ENCODE measurements around the gene ATAD3A.
"Not testable (repeated sequence)": the region's sequence is repeated elsewhere in the genome, so short reads cannot be mapped to it uniquely, and the experiment has no call there.

Gene ATAD3A

GRCh38 chr1:1511533-1512285 is at the start of gene ATAD3A:
Gene ATAD3A, plus strand, starts transcription at chr1:1512162. Its CDS starts 107 bp downstream, at chr1:1512269.
- peak; percentile 99 for DNase-seq

DNA sequence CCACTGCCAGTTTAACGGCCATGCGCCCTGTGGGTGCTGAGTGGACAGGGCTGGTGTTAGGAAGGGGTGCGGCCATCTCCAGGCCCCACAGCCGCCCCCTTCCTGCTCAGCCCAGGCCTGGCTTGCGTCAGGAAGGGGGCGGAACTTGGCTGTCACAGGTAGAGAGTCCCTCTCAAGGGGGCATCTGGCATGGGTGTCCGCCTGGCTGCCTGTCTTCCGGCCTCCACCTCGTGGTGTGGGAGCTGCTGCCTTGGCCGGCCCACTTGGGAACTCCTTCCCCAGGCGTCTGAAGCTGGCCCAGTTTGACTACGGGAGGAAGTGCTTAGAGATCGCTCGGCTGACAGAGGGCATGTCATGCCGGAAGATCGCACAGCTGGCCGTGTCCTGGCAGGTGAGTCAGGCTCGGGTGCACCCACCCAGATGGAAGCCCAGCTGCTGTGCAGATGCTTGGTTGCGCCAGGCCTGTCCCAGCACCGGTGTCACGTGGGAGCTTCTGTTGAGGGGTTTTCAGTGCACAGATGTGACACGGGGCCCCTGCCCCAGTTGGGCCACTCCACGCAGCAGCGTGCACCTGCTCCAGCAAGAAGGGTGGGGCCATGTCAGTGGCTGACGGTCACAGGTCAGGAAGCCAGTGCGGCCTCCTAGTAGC is 49.5 kb upstream of the ATAD3A start:
- no peak for DNase-seq

DNA sequence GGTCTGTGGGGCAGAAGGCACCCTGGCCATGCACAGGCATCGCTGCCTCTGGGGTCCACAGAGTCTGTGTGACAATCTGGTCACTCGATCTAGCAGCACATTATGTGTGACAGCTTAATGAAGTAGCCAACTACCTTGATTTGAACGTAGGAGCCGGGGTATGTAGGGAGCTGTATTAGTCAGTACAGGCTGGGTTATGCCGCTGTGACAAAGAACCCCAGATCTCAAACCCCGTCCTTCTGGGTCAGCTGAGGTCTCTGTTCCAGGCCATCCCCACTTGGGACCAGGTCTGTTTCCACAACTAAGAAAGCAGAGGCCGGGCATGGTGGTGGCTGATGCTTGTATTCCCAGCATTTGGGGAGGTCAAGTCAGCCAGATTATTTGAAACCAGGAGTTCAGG is 48.6 kb upstream of the ATAD3A start:
- DNase-seq = no peak

- DNase-seq = not testable (repeated sequence)
Observed at GRCh38 chr1:1468196-1468985, 43.6 kb upstream of the ATAD3A start.

DNA sequence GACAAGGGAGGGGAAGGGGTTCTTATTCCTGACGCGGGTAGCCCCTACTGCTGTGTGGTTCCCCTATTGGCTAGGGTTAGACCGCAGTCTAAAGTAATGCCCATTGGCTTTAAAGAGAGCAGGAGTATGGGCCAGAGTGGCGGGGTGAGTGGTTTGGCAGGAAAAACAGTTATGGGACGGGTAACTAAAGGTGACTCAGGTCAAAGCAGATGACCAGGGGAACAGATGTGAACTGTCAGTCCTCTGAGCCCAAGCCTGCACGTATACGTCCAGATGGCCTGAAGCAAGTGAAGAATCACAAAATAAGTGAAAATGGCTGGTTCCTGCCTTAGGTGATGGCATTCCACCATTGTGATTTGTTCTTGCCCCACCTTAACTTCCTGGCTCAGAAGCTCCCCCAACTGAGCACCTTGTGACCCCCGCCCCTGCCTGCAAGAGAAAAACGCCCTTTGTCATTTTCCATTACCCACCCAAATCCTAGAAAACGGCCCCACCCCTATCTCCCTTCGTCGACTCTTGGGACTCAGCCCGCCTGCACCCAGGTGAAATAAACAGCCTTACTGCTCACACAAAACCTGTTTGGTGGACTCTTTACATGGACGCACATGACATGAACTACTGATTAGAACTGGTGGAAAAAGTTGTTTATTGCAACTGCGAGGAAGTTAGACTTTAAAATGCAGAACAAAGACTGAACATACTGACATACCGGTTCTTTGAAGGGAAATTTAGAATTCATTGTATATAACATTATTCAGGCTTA is 41.2 kb upstream of the ATAD3A start:
- no peak for DNase-seq

DNA sequence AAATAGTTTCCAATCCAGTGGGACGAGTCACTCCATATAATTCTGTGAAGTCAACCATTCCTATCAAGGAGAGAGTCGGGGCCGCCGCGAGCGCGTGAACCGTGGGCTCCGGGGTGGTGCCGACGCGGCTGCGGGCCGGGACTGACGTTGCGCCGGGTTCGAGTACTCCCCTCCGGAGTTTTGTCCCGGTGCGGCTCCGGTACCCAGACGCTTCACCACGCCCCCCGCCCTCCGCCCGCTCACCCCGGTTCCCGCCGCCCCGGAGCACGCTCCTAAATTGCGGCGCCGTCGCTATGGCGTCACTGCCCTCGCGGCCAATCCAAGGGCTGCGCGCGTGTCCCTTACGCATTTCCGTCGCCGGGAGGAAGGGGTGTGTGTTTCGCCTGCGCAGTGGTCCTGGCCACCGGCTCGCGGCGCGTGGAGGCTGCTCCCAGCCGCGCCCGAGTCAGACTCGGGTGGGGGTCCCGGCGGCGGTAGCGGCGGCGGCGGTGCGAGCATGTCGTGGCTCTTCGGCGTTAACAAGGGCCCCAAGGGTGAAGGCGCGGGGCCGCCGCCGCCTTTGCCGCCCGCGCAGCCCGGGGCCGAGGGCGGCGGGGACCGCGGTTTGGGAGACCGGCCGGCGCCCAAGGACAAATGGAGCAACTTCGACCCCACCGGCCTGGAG is 40.4 kb upstream of the ATAD3A start, which contains the start of gene ATAD3B:
TSS of gene ATAD3B (plus strand) at position 377 of the 664 bp plus-strand sequence. CDS start at position 497, 120 bp downstream.
- DNase-seq = peak; percentile 93

- DNase-seq = not testable (repeated sequence)
Observed at GRCh38 chr1:1472053-1472876, 39.7 kb upstream of the ATAD3A start.

DNA sequence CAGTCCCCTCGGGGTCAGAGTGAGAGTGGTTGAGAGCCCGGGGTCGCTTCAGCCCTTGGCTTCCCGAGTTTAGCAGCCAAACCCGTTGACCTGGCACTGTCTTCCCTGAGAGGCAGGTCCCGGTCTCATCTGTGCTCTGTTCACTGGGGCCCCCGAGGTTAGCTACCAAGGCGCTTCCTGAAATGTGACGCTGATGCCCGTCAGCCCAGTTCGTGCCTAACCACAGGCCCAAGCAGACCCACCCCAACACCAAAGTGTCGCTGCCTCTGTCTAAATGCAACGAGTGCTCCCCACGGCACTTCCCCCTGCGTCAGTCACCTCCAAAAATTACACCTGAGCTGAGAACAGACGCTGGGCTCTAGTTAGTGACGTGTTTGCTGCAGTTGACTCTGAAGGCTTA is 36.0 kb upstream of the ATAD3A start:
- DNase-seq = not testable (repeated sequence)

GRCh38 chr1:1477206-1477605 is 34.8 kb upstream of the ATAD3A start:
- no peak for DNase-seq

DNA sequence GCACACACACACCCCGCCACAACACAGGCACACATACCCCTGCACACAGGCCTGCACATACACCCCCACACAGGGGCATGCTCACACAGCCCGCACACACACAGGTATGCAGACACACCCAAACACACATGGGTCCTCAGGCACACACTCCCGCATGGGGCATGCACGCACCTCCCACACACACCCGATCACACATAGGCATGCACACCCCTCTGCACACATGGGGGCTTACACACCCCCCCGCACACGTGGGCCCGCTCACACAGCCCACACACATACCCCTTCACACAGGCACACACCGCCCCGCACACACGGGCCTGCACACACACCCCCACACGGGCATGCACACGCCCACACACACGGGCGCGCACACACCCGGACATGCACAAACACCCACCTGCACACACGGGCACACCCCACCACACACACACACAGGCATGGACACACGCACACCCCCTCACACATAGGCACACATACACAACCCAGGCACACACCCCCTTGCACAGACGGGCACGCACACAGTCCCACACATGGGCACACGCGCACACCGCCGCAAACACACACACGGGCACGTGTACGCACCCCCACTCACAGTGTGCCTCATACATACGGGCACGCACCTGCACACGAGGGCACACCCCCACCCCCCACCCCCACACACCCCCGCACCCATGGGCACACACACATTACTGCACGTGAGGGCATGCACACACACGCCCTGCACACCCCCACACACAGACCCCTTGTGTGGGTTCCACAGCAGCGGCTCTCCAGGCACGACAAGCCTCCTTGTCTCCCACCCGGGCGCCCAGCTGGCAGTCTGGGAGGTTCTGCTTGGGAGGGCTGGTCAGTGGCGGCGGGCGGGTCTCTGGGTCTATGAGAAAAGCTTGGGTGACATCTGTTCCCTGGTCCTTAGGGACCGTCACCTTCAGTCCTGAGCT is 32.1 kb upstream of the ATAD3A start:
- no peak for DNase-seq

GRCh38 chr1:1480488-1480867 is 31.5 kb upstream of the ATAD3A start:
- not testable (repeated sequence) for DNase-seq

DNA sequence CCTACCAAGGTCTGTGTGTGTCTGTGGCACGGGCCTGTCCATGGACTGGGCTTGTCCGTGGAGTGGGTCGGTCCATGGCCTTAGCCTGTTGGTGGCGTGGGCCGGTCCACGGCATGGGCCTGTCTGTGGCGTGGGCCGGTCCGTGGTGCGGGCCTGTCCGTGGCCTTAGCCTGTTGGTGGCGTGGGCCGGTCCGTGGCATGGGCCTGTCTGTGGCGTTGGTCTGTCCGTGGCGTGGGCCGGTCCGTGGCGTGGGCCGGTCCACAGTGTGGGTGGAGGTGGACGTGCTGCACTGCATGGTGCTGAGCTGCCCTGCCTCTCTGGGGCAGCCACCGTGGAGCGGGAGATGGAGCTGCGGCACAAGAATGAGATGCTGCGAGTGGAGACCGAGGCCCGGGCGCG is 30.2 kb upstream of the ATAD3A start:
- DNase-seq = not testable (repeated sequence)

GRCh38 chr1:1482856-1483255 is 29.1 kb upstream of the ATAD3A start:
- DNase-seq = no peak

DNA sequence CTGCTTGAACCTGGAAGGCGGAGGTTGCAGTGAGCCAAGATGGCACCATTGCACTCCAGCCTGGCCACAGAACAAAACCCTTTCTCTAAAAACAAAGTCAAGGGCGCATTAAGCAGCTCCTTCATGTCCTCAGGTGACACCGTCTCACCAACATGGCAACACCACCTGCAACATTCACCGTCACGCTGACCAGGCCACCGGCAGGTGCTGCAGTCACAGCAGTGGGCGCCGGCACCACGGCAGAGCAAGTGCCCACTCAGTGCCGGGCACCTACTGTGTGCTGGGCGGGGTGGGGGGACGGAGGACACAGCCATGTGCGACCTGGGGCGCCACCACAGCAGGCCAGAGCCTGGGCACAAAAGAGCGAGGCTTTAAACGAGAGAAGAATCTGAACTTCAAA is 28.2 kb upstream of the ATAD3A start:
- no peak for DNase-seq

- not testable (repeated sequence) for DNase-seq
Observed at GRCh38 chr1:1484976-1485750, 26.8 kb upstream of the ATAD3A start.

GRCh38 chr1:1485755-1486317 is 26.1 kb upstream of the ATAD3A start:
- not testable (repeated sequence) for DNase-seq

DNA sequence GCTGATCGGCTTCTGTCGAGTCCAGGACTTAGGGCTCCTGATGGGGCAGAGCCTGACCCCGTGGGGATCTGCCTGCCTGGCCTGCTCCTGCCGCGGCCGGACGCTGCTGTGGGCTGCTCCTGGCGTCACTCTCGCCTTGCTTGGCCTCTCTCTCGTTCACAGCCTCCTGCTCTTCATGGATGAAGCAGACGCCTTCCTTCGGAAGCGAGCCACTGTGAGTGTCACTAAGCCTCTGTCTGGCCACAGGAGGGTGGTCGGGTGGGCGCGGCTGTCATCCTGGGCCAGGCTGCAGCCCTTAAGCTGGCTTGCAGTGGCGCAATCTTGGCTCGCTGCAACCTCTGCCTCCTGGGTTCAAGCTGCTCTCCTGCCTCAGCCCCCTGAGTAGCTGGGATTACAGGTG is 24.3 kb upstream of the ATAD3A start:
- no peak for DNase-seq

DNA sequence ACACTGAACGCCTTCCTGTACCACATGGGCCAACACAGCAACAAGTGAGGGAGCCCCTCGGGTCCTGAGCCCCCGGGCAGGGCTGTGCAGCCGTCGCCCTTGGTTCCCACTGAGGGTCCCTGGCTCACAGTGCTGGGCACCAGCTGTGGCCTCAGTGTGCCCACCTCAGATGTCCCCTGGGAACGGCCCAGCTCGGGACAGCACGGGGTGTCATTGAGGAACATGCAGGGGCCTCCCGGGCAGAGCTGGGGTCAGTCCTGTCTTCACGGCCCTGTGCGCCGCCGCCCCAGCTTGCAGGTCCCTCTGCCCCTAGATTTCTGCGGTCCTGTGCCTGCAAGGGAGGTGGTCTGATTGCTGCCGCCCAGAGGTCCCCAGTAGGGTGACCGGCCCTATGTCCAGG is 22.7 kb upstream of the ATAD3A start:
- DNase-seq = no peak

- DNase-seq = no peak
Observed at GRCh38 chr1:1489861-1490260, 22.1 kb upstream of the ATAD3A start.

All from inflammatory macrophage treated with lipopolysaccharide for 4 hours (primary cell).